GM12878 (cell line): ENCODE data around the gene LRRC41. TPM values are rescaled to one million over a fixed set of nuclear protein-coding genes. Genes with fewer than 3 reads are reported as not detected.

Experiments used
- ATAC-seq: fragments of 200-7000 bp; cut with Tn5 transposase; 3 replicates; pipeline ENCODE4 v1.9.1; 2020; ENCODE audit warnings: mild to moderate bottlenecking, moderate library complexity
- BruUV-seq: library from RNA; stranded (reverse); fragments of 400-500 nt; replicated peaks from 2 replicates; lab custom pipeline; 2021; lab: Mats Ljungman, UMichigan
- CTCF ChIA-PET: fragments of 300-600 bp; sonication (Branson Sonifier 250); formaldehyde crosslinking; extraction: SDS; loops from one replicate; lab custom pipeline; 2021; ENCODE audit warnings: inconsistent platforms; lab: Yijun Ruan, JAX
- POLR2A ChIA-PET: fragments of 350-600 bp; formaldehyde crosslinking; extraction: SDS; loops from one replicate; lab custom pipeline; 2021; ENCODE audit warnings: inconsistent platforms; lab: Charles Lee
- RAD21 ChIA-PET: fragments of 300-600 bp; sonication (Branson Sonifier 250); formaldehyde crosslinking; loops from one replicate; lab custom pipeline; 2023; ENCODE audit warnings: antibody characterized with exemption; ENCODE audit not compliant: unreplicated experiment; lab: Charles Lee
- SMC1A ChIA-PET: fragments of 300-600 bp; sonication (Branson Sonifier 250); formaldehyde crosslinking; loops from one replicate; lab custom pipeline; 2023; ENCODE audit not compliant: unreplicated experiment, uncharacterized antibody; lab: Charles Lee
- DNase-seq: peaks from one replicate; pipeline ENCODE4 v3.0.0-alpha.2; 2011; ENCODE audit warnings: low read depth, low spot score
- FAIRE-seq: peaks from 3 replicates; lab custom pipeline; 2011; peaks lifted over from hg19 to GRCh38; lab: Jason Lieb, UNC
- H2AFZ ChIP-seq: 2 replicates; pipeline ENCODE4 v1.6.0; 2011; ENCODE audit warnings: low read depth, low read length, control low read depth; ENCODE audit not compliant: control insufficient read depth
- H3K27ac ChIP-seq: 2 replicates; pipeline ENCODE4 v1.5.1; 2011; ENCODE audit warnings: control low read depth; ENCODE audit not compliant: control insufficient read depth, insufficient read depth
- H3K27me3 ChIP-seq, 2 experiments: replicated peaks in 1 of 2; 2 replicates each; pipeline versions ENCODE4 v1.6.0 to v1.6.1; 2011; ENCODE audit warnings: low read length in 1 of 2; ENCODE audit not compliant: control insufficient read depth in 2 of 2, insufficient read depth in 2 of 2
- H3K36me3 ChIP-seq, 2 experiments: 2 replicates each; pipeline ENCODE4 v1.5.1; 2011; ENCODE audit warnings: low read length in 1 of 2; ENCODE audit not compliant: control insufficient read depth in 2 of 2, insufficient read depth in 2 of 2
- H3K4me1 ChIP-seq: 2 replicates; pipeline ENCODE4 v1.6.1; 2011; ENCODE audit warnings: mild to moderate bottlenecking, low read length, moderate library complexity, mixed read lengths; ENCODE audit not compliant: control insufficient read depth, insufficient read depth
- H3K4me2 ChIP-seq: 2 replicates; pipeline ENCODE4 v1.6.0; 2011; ENCODE audit warnings: control low read depth; ENCODE audit not compliant: control insufficient read depth, insufficient read depth
- H3K4me3 ChIP-seq: fragments of 200-600 bp; sonication (generic); 2 replicates; pipeline ENCODE4 v1.5.1; 2016
- H3K79me2 ChIP-seq: 2 replicates; pipeline ENCODE4 v1.6.0; 2011; ENCODE audit warnings: low read length; ENCODE audit not compliant: control insufficient read depth, insufficient read depth
- H3K9ac ChIP-seq: 2 replicates; pipeline ENCODE4 v1.8.0; 2011; ENCODE audit warnings: low read length, control low read depth, mixed read lengths; ENCODE audit not compliant: control insufficient read depth, insufficient read depth
- H3K9me3 ChIP-seq: replicated peaks from 3 replicates; pipeline ENCODE4 v1.5.1; 2011; ENCODE audit warnings: mild to moderate bottlenecking, low read length; ENCODE audit not compliant: control insufficient read depth, insufficient read depth
- H4K20me1 ChIP-seq: 2 replicates; pipeline ENCODE4 v1.6.0; 2011; ENCODE audit not compliant: control insufficient read depth, insufficient read depth
- CHD1 ChIP-seq: IDR thresholded peaks from 2 replicates; pipeline ENCODE4 v1.6.1; 2012; ENCODE audit warnings: low read depth, low read length, improper control_type of control experiment
- HCFC1 ChIP-seq: fragments of 150-350 bp; IDR thresholded peaks from 2 replicates; pipeline ENCODE4 v1.6.1; 2014; ENCODE audit warnings: low read length
- MTA3 ChIP-seq: IDR thresholded peaks from 2 replicates; pipeline ENCODE4 v1.6.1; 2012; ENCODE audit warnings: low read length, inconsistent platforms, borderline replicate concordance
- PML ChIP-seq: IDR thresholded peaks from 2 replicates; pipeline ENCODE4 v1.6.1; 2012; ENCODE audit warnings: low read length, inconsistent platforms
- POLR2A ChIP-seq: IDR thresholded peaks from 2 replicates; pipeline ENCODE4 v1.6.1; 2011; ENCODE audit warnings: low read depth, mild to moderate bottlenecking, low read length
- POLR2AphosphoS2 ChIP-seq: IDR thresholded peaks from 2 replicates; pipeline ENCODE4 v1.6.1; 2011; ENCODE audit warnings: low read depth, mild to moderate bottlenecking, low read length, improper control_type of control experiment, moderate library complexity
- WRNIP1 ChIP-seq: IDR thresholded peaks from 2 replicates; pipeline ENCODE4 v1.6.1; 2011; ENCODE audit warnings: low read depth, low read length, improper control_type of control experiment, borderline replicate concordance
- ZNF24 ChIP-seq: fragments of 450-650 bp; IDR thresholded peaks from 2 replicates; pipeline ENCODE4 v1.6.1; 2017; ENCODE audit warnings: antibody characterized with exemption, mild to moderate bottlenecking
- WGBS: methylation state at CpG from one replicate; pipeline ENCODE4 v1.1.6; 2016; ENCODE audit warnings: low lambda C conversion rate; ENCODE audit not compliant: insufficient replicate concordance, insufficient coverage; ENCODE audit errors: missing lambda C conversion rate; 5-methylcytosine and 5-hydroxymethylcytosine counted together
- in situ Hi-C: fragments of 300-500 bp; cut with MboI; formaldehyde crosslinking; loops from 9 replicates; pipeline ENCODE4 v1.14.3; 2018; ENCODE audit warnings: mixed read lengths
- intact Hi-C: fragments of 100-400 bp; cut with micrococcal nuclease; formaldehyde crosslinking; loops from one replicate; pipeline ENCODE4 v1.14.2; 2022; ENCODE audit not compliant: unreplicated experiment
- polyA plus RNA-seq, 11 experiments: library from polyadenylated mRNA; depleted of rRNA in 4 of 11; unstranded in 6 of 11; stranded (reverse) in 5 of 11; fragments of >200 nt; fragmentation: Nextera tagmentation in 4 of 11; fragmentation: Illumina TruSeq in 1 of 11; extraction: Ambion mirVana in 4 of 11; extraction: Trizol in 1 of 11; gene quantifications; 1 replicate in 1 of 11; 2 replicates in 10 of 11; pipeline versions ENCODE4 v1.2.1 to v1.2.3, GENCODE V29; 2011 to 2016; ENCODE audit warnings: inconsistent platforms in 2 of 11, missing spikeins in 2 of 11, low read depth in 1 of 11
- total RNA-seq, 4 experiments: library from RNA; depleted of rRNA in 3 of 4; stranded (reverse); fragments of >200 nt in 3 of 4; fragmentation: Illumina TruSeq in 1 of 4; extraction: Trizol in 1 of 4; gene quantifications; 2 replicates each; pipeline versions ENCODE4 v1.2.1 to v1.2.3, GENCODE V29; 2013 to 2021
- TF ChIP-seq, protein P1 (sequence below): fragments of 450-650 bp; formaldehyde crosslinking; IDR thresholded peaks from 2 replicates; pipeline ENCODE4 v1.4.0; 2020; ENCODE audit warnings: mild to moderate bottlenecking, moderate library complexity

LRRC41 gene
- total and polyA plus RNA-seq, 10 of the 15 experiments (the other 5 are each of a cell fraction or from before 2014, with no cell fraction given) = 12.0 to 79.9 (median 48.5) TPM

- no peaks in the 10 kb centered on the region for H3K4me1 ChIP-seq
- DNase-seq (no peak), FAIRE-seq (no peak), ATAC-seq (no peak)
- H4K20me1 ChIP-seq = no peaks in the 10 kb centered on the region
- intact Hi-C loops = no loop called here
- CTCF ChIA-PET = interaction anchor here (0.8 to 1.2 kb wide), 4 partner anchors 11 to 63 kb away, joined by 3 read pairs; no protein-coding TSS in a partner anchor
- peaks cover 19 to 41% of the 10 kb centered on the region in 2 experiments for H3K36me3 ChIP-seq
- no peak for TF ChIP-seq WRNIP1
- peak; percentile 31; the same call in 1 of the 2 replicates for TF ChIP-seq POLR2AphosphoS2
- in situ Hi-C loops = no loop called here
- SMC1A ChIA-PET = interaction anchor here (1.1 kb wide), 1 partner anchor 21 kb away, joined by 4 read pairs; no protein-coding TSS in a partner anchor
- H3K9ac ChIP-seq = no peak overlapping the region
- TSS peak; percentile 35 for BruUV-seq
- 94% methylated on average over 1 of the region's 1 CpG for WGBS
- H3K79me2 ChIP-seq = no peaks in the 10 kb centered on the region
- H2AFZ ChIP-seq = no peak overlapping the region
- no peak overlapping the region for H3K4me3 ChIP-seq
- H3K9me3 ChIP-seq = no peaks in the 10 kb centered on the region
- POLR2A ChIA-PET = interaction anchor here (0.6 to 1.5 kb wide), 3 partner anchors 11 to 80 kb away, joined by 3 to 12 read pairs (median 3); no protein-coding TSS in a partner anchor
- H3K4me2 ChIP-seq = no peak overlapping the region
- no peak overlapping the region for H3K27ac ChIP-seq
- no peaks in the 10 kb centered on the region for H3K27me3 ChIP-seq
- RAD21 ChIA-PET = interaction anchor here (1.1 to 2.0 kb wide), 2 partner anchors 19 to 34 kb away, joined by 3 to 5 read pairs; partner anchors contain the start of gene LRRC41
Measured at GRCh38 chr1:46284058-46284457, 19.4 kb downstream of the LRRC41 start.

GRCh38 chr1:46281021-46281420, 22.4 kb downstream of the LRRC41 start:
- RAD21 ChIA-PET = interaction anchor here (0.7 kb wide), 1 partner anchor 65 kb away, joined by 3 read pairs; no protein-coding TSS in a partner anchor
- no peak overlapping the region for H3K9ac ChIP-seq
- peaks cover 34 to 44% of the 10 kb centered on the region in 2 experiments for H3K36me3 ChIP-seq
- POLR2A ChIA-PET = no interaction called here
- H3K4me1 ChIP-seq = no peaks in the 10 kb centered on the region
- SMC1A ChIA-PET = no interaction called here
- DNase-seq (no peak), FAIRE-seq (no peak)
- H4K20me1 ChIP-seq = no peaks in the 10 kb centered on the region
- no peak overlapping the region for H3K27ac ChIP-seq
- intact Hi-C loops = no loop called here
- CTCF ChIA-PET = no interaction called here
- no peaks in the 10 kb centered on the region for H3K27me3 ChIP-seq
- no peak overlapping the region for H2AFZ ChIP-seq
- no TSS peak for BruUV-seq
- no peak overlapping the region for H3K4me2 ChIP-seq
- WGBS = 95% methylated on average over 14 of the region's 14 CpGs
- TF ChIP-seq PML (peak; percentile 43; the same call in 1 of the 2 replicates), MTA3 (peak; percentile 81; the same call in 1 of the 2 replicates), POLR2AphosphoS2 (0 out of 2 replicates have a peak, but pooled peaks have one; percentile 12), CHD1 (no peak), HCFC1 (no peak), POLR2A (peak; percentile 70), ZNF24 (no peak)
- TF ChIP-seq, protein P1, sequence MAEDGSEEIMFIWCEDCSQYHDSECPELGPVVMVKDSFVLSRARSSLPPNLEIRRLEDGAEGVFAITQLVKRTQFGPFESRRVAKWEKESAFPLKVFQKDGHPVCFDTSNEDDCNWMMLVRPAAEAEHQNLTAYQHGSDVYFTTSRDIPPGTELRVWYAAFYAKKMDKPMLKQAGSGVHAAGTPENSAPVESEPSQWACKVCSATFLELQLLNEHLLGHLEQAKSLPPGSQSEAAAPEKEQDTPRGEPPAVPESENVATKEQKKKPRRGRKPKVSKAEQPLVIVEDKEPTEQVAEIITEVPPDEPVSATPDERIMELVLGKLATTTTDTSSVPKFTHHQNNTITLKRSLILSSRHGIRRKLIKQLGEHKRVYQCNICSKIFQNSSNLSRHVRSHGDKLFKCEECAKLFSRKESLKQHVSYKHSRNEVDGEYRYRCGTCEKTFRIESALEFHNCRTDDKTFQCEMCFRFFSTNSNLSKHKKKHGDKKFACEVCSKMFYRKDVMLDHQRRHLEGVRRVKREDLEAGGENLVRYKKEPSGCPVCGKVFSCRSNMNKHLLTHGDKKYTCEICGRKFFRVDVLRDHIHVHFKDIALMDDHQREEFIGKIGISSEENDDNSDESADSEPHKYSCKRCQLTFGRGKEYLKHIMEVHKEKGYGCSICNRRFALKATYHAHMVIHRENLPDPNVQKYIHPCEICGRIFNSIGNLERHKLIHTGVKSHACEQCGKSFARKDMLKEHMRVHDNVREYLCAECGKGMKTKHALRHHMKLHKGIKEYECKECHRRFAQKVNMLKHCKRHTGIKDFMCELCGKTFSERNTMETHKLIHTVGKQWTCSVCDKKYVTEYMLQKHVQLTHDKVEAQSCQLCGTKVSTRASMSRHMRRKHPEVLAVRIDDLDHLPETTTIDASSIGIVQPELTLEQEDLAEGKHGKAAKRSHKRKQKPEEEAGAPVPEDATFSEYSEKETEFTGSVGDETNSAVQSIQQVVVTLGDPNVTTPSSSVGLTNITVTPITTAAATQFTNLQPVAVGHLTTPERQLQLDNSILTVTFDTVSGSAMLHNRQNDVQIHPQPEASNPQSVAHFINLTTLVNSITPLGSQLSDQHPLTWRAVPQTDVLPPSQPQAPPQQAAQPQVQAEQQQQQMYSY (CRISPR knock-in tag) = no peak
- TF ChIP-seq, all 136 proteins: peak for 4
- Histone ChIP-seq H3K9me3 (no peaks in the 10 kb centered on the region), H3K79me2 (no peaks in the 10 kb centered on the region), H3K4me3 (no peak overlapping the region)
- in situ Hi-C loops = no loop called here
- no peak for ATAC-seq
